Measurements from ENCODE around the gene MSRB1. TPM values are rescaled to one million over a fixed set of nuclear protein-coding genes. Genes with fewer than 3 reads are reported as not detected.

The MSRB1 gene
- total RNA-seq, 1 donor from 2014 or later = 16.6 TPM

DNA sequence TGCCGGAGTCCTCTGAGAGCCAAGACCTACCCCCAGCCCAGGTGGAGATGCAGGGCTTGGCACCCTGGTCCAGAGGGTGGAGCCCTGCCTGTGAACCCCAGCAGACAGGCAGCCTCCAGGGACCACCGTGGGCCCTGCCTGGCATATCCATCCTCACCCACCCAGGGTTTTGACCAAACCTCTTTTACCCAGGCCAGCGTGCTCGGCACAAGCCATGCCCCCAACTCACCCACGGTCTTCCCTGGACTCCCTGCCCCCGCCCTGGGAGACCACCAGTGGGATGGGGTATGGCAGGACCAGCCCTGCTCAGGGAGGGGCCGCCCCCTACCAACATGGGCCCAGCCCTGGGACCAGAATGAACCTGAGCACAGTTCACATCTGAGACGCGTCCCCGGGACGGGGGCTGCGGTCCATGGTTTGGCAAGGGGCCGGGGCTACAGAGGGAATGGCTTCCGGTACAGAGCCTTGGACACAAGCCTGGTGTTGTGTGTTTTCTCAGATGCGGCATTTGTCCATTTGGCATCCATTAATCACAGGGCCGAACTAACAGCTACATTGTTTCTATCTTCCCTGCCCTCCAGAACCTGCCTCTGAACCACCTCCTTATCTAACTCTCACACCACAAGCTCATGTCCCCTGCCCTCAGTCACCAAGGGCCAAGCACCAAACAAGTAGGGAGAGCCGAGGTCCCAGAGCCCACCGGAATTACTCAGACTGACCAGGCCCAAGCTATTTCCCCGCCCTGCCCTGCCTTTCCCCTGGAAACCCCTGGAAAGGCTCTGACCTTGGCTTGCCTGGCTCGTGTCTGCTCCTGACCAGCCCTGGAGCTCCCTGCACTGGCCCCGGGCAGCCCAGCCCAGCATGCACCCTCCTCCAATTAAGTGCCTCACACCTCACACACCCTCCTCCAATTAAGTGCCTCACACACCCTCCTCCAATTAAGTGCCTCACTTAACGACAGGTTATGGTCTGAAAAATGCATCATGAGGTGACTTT is 38.9 kb downstream of the MSRB1 start:
- intact Hi-C loops (cut with micrococcal nuclease) = no loop called here
- no peak overlapping the region for H3K27ac Mint-ChIP-seq
- POLR2A ChIA-PET = interaction anchor here (0.7 kb wide), 1 partner anchor 434 kb away, joined by 9 read pairs; no protein-coding TSS in a partner anchor

DNA sequence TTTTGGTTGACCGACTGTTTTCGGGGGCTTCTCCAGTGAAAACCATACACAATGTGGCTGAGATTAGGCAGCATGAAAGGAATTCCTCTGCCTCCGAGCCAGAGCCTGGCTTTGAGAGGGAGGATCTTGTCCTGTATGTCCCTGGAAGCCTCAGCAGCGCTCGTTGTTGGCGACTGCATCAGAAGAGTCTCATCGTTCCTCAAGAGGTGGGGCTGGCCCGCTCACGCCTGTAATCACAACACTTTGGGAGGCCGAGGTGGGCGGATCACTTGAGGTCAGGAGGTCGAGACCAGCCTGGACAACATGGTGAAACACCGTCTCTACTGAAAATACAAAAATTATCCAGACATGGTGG is 39.8 kb downstream of the MSRB1 start:
- H3K27me3 Mint-ChIP-seq = peaks cover 11% of the 10 kb centered on the region
- CTCF ChIA-PET = no interaction called here

More for the DNA sequence above, 38.9 kb downstream of the MSRB1 start:
- CTCF ChIA-PET = no interaction called here
- Mint-ChIP-seq H3K4me1 (no peaks in the 10 kb centered on the region), H3K36me3 (ENCODE audit: low read depth) (no peaks in the 10 kb centered on the region), H3K27me3 (peaks cover 11% of the 10 kb centered on the region), H3K9me3 (no peaks in the 10 kb centered on the region), H3K4me3 (no peak overlapping the region)
- TF ChIP-seq, protein P1, sequence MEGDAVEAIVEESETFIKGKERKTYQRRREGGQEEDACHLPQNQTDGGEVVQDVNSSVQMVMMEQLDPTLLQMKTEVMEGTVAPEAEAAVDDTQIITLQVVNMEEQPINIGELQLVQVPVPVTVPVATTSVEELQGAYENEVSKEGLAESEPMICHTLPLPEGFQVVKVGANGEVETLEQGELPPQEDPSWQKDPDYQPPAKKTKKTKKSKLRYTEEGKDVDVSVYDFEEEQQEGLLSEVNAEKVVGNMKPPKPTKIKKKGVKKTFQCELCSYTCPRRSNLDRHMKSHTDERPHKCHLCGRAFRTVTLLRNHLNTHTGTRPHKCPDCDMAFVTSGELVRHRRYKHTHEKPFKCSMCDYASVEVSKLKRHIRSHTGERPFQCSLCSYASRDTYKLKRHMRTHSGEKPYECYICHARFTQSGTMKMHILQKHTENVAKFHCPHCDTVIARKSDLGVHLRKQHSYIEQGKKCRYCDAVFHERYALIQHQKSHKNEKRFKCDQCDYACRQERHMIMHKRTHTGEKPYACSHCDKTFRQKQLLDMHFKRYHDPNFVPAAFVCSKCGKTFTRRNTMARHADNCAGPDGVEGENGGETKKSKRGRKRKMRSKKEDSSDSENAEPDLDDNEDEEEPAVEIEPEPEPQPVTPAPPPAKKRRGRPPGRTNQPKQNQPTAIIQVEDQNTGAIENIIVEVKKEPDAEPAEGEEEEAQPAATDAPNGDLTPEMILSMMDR (IDR thresholded peaks at IDR 0.05) = no peak
- DNase-seq (no peak), ATAC-seq (ENCODE audit: low read depth) (no peak)

DNA sequence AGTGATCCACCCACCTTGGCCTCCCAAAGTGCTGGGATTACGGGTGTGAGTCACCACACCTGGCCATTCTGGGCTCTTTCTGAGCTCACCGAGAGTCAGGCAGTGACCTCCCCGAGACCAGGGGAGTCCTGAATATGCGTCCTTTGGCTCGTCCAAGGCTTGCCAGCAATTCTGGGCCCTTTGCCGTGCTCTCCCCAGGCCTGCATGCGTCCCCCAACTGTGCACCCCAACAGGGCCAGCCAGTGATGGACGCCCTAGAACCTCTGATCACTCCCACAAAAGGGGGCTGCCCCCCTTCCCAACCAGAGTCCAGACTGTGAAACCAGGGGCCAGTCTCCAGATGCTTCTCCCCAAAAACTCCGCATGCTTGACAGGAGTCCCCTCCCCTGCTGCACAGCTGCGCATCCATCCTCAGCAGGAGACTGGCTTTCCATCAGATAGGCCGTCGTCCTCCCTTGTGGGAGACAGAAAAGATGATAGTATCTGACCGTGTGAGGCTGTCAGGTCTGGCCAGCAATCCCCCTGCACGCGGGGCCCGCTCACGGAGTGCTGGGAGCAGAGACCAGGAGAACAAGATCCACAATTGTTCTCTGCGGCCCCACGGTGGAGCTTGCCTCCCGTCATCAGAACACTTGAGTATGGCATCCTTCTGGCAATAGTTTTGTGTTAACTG is 40.3 kb downstream of the MSRB1 start:
- H3K4me1 Mint-ChIP-seq = no peaks in the 10 kb centered on the region
- H3K27me3 Mint-ChIP-seq = peaks cover 11% of the 10 kb centered on the region
- H3K4me3 Mint-ChIP-seq = no peak overlapping the region
- TF ChIP-seq, protein P1 (IDR thresholded peaks at IDR 0.05) = no peak
- intact Hi-C loops (cut with micrococcal nuclease) = no loop called here
- POLR2A ChIA-PET = no interaction called here
- ATAC-seq (ENCODE audit: low read depth) (no peak), DNase-seq (no peak)
- no peaks in the 10 kb centered on the region for H3K9me3 Mint-ChIP-seq
- no peak overlapping the region for H3K27ac Mint-ChIP-seq
- no peaks in the 10 kb centered on the region for H3K36me3 Mint-ChIP-seq (ENCODE audit: low read depth)
- CTCF ChIA-PET = no interaction called here

More for the DNA sequence above, 39.8 kb downstream of the MSRB1 start:
- no peak overlapping the region for H3K27ac Mint-ChIP-seq
- no peak for ATAC-seq (ENCODE audit: low read depth)
- TF ChIP-seq, protein P1 (IDR thresholded peaks at IDR 0.05) = no peak
- intact Hi-C loops (cut with micrococcal nuclease) = no loop called here
- no peak overlapping the region for H3K4me3 Mint-ChIP-seq
- H3K4me1 Mint-ChIP-seq = no peaks in the 10 kb centered on the region
- H3K9me3 Mint-ChIP-seq = no peaks in the 10 kb centered on the region
- DNase-seq = no peak
- POLR2A ChIA-PET = no interaction called here
- H3K36me3 Mint-ChIP-seq (ENCODE audit: low read depth) = no peaks in the 10 kb centered on the region

DNA sequence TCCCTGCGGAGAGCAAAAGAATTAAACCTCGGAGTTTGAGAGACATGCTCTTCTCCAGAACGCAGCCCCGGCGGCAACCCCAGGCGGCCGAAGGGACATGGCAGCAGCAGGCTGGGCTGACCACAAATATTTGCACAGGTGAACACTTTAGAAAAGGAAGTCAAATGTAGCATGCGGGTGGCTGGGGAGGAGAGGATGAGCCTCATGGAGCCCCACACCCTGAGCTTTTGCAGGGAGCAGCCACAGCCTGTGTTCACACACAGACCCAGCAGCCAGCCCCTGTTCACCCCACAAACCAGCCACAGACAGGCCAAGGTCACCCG is 42.6 kb downstream of the MSRB1 start:
- Mint-ChIP-seq H3K27me3 (peaks cover 9% of the 10 kb centered on the region), H3K9me3 (no peaks in the 10 kb centered on the region), H3K4me3 (no peak overlapping the region), H3K36me3 (ENCODE audit: low read depth) (no peaks in the 10 kb centered on the region), H3K27ac (no peak overlapping the region), H3K4me1 (no peaks in the 10 kb centered on the region)
- ChIA-PET CTCF (no interaction called here), POLR2A (no interaction called here)
- ATAC-seq (ENCODE audit: low read depth) (no peak), DNase-seq (no peak)
- intact Hi-C loops (cut with micrococcal nuclease) = no loop called here
- TF ChIP-seq, protein P1 (IDR thresholded peaks at IDR 0.05) = no peak

All from activated B cell treated with CpG ODN at 0.5 μM for 24 hours (primary cell).